Lower lobe of right lung (tissue), 2 donors: ENCODE measurements around the gene AGAP3. TPM values are rescaled to one million over a fixed set of nuclear protein-coding genes. Genes with fewer than 3 reads are reported as not detected.

Experiments
- ATAC-seq, 2 donors: fragments of 200-7000 bp; cut with Tn5 transposase; one replicate each; pipeline ENCODE4 v1.9.1; 2020 to 2022; ENCODE audit warnings: mild to moderate bottlenecking in 2 of 2, moderate library complexity in 2 of 2
- DNase-seq: peaks from one replicate; pipeline ENCODE4 v3.0.0-alpha.2; 2020
- H3K27ac ChIP-seq: fragments of 200-600 bp; one replicate; pipeline ENCODE4 v1.8.0; 2022
- H3K27me3 ChIP-seq: fragments of 200-600 bp; one replicate; pipeline ENCODE4 v1.8.0; 2022; ENCODE audit warnings: low read depth
- H3K36me3 ChIP-seq: fragments of 200-600 bp; one replicate; pipeline ENCODE4 v1.8.0; 2022; ENCODE audit warnings: mild to moderate bottlenecking
- H3K4me1 ChIP-seq: fragments of 200-600 bp; one replicate; pipeline ENCODE4 v1.8.0; 2022
- H3K4me3 ChIP-seq: fragments of 200-600 bp; one replicate; pipeline ENCODE4 v1.8.0; 2022; ENCODE audit warnings: mild to moderate bottlenecking
- H3K9me3 ChIP-seq: fragments of 200-600 bp; one replicate; pipeline ENCODE4 v1.8.0; 2022
- CTCF ChIP-seq: fragments of 200-600 bp; IDR thresholded peaks from one replicate; pipeline ENCODE4 v1.8.0; 2022; ENCODE audit warnings: antibody characterized with exemption, mild to moderate bottlenecking
- intact Hi-C: fragments of 100-400 bp; cut with DNase I; formaldehyde crosslinking; loops from one replicate; pipeline ENCODE4 v1.11.0; 2022
- total RNA-seq: library from RNA; stranded (reverse); fragmentation: NEBNext Ultra II Directional; extraction: Animal tissue kit (Norgen Biotek cat#: 25700); gene quantifications from one replicate; pipeline ENCODE4 v1.2.1, GENCODE V29; 2021
- donor health status: DM: no; HTN: yes; CAD: no; lungs with severe emphysema.

AGAP3 gene
- total RNA-seq, 1 donor from 2014 or later = 157 TPM

- H3K27me3 ChIP-seq = peaks cover 75% of the 10 kb centered on the region
- intact Hi-C loops = no loop called here
- peaks cover 19% of the 10 kb centered on the region for H3K4me1 ChIP-seq
- no peaks in the 10 kb centered on the region for H3K36me3 ChIP-seq
- no peak overlapping the region for H3K27ac ChIP-seq
- no peak for TF ChIP-seq CTCF
- DNase-seq = no peak
- peak overlapping the region; percentile 52 for H3K4me3 ChIP-seq
- no peaks in the 10 kb centered on the region for H3K9me3 ChIP-seq
- peak in 1 of 2 donors; percentile 4 for ATAC-seq
Measured at GRCh38 chr7:151166629-151167196, 80.4 kb downstream of the AGAP3 start.

- no peaks in the 10 kb centered on the region for H3K36me3 ChIP-seq
- H3K4me3 ChIP-seq = peak within 1 kb of the TSS; percentile 52
- DNase-seq (peak; percentile 52), ATAC-seq (peak; percentile 57 to 63)
- peak; percentile 13 for TF ChIP-seq CTCF
- H3K9me3 ChIP-seq = no peaks in the 10 kb centered on the region
- peaks cover 75% of the 10 kb centered on the region for H3K27me3 ChIP-seq
- H3K4me1 ChIP-seq = peaks cover 19% of the 10 kb centered on the region
- H3K27ac ChIP-seq = no peak within 1 kb of the TSS
- intact Hi-C loops = no loop called here
Measured at GRCh38 chr7:151167197-151167961, 81.1 kb downstream of the AGAP3 start, which contains the start of gene GBX1. GBX1 (minus strand) TSS chr7:151167694; CDS start chr7:151167548, 146 bp downstream.

- Histone ChIP-seq H3K36me3 (no peaks in the 10 kb centered on the region), H3K27me3 (peaks cover 70% of the 10 kb centered on the region), H3K4me3 (peak overlapping the region; percentile 52), H3K27ac (no peak overlapping the region), H3K9me3 (no peaks in the 10 kb centered on the region), H3K4me1 (peaks cover 19% of the 10 kb centered on the region)
- TF ChIP-seq CTCF = peak; percentile 66
- DNase-seq = peak; percentile 54
- intact Hi-C loops = no loop called here
- ATAC-seq = peak; percentile 80 to 81
Measured at GRCh38 chr7:151168003-151168786, 81.9 kb downstream of the AGAP3 start.

DNA sequence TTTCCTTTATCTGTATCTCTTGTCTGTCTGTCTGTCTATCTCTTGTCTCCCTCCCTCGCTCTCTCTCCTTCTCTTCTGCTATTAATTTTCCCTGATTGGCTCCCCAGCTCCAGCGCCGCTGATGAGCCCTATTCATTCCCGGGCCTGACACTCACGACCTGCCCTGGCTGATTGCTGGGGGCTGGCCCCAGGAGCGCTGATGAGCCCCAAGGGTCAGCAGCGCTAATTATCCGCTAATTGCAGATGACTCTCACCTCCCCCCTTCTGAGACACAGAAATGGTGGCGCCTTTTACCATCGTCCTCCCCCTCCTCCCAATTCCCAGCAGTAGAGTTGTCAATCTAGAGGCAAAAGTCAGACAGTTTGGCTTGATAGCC, 82.5 kb downstream of the AGAP3 start:
- ATAC-seq (no peak), DNase-seq (no peak)
- H3K4me1 ChIP-seq = peaks cover 19% of the 10 kb centered on the region
- H3K36me3 ChIP-seq = no peaks in the 10 kb centered on the region
- no peak for TF ChIP-seq CTCF
- H3K27me3 ChIP-seq = peaks cover 75% of the 10 kb centered on the region
- H3K27ac ChIP-seq = no peak overlapping the region
- intact Hi-C loops = no loop called here
- no peak overlapping the region for H3K4me3 ChIP-seq
- H3K9me3 ChIP-seq = no peaks in the 10 kb centered on the region

DNA sequence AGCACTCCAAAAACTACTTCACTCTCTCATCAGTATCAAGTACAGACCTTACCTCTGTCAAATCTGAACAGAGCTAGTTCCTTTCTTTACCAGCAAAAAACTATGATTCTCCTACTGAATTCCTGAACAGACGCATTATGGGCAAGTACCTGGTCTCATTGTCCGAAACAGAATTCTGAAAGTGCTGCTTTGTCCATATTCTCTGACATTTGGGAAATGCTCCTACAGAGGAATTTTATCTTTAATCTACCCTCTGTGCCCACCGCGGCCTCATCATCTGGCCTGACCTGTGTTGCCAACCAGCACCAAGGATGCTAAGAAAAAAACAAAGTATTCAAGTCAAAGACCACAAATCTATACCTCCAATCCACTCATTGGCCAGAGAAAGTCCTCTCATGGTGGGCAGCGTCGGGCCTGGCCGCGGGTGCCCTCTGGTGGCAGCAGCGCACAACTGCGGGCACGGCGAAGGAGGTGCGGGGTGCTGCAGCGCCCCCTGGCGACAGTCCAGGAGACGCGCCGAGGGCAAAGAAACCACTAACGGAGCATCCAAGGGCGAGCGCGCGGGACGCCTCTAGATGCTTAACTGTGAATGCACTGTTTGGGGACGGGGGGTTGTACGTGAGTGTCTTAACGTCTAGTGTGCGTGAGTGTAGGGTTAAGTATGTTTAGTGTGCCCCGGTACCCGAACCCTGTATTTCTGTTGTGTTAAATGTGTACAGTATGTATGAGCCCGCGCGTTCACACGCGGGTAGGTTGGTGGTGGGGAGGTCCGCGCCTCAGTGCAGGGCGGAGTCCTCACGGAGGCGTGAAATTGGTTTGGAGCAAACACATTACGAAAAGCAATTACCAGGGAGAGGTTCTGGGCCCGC, 86.2 kb downstream of the AGAP3 start:
- DNase-seq (peak; percentile 88), ATAC-seq (peak; percentile 87 to 94)
- Histone ChIP-seq H3K4me3 (no peak overlapping the region), H3K4me1 (peaks cover 9% of the 10 kb centered on the region), H3K36me3 (no peaks in the 10 kb centered on the region), H3K27ac (no peak overlapping the region), H3K9me3 (no peaks in the 10 kb centered on the region), H3K27me3 (peaks cover 67% of the 10 kb centered on the region)
- TF ChIP-seq CTCF = peak; percentile 100
- intact Hi-C loops = no loop called here
